Stimulated activated CD4-positive, alpha-beta T cell treated with anti-CD3 and anti-CD28 coated beads, Interleukin-12 subunit alpha, Interleukin-12 subunit beta, amount 100 ng/mL, for 24 hours (primary cell): ENCODE measurements around the gene KCNAB1.
A peak's percentile ranks its signal among the peaks of the same experiment; 100 is the strongest.
"Not testable (repeated sequence)": the region's sequence is repeated elsewhere in the genome, so short reads cannot be mapped to it uniquely, and the experiment has no call there.

Source experiments
- DNase-seq, 2 experiments: peaks; one replicate each; pipeline ENCODE4 v3.0.0-alpha.2; 2020; ENCODE audit warnings: low read depth in 2 of 2

KCNAB1 gene

GRCh38 chr3:156137397-156137796, 17.0 kb downstream of the KCNAB1 start:
- not testable (repeated sequence) for DNase-seq

GRCh38 chr3:156140001-156140595, 19.7 kb downstream of the KCNAB1 start:
- no peak for DNase-seq

- DNase-seq = no peak
These were observed 22.3 kb downstream of the KCNAB1 start for GRCh38 chr3:156142702-156143101.

GRCh38 chr3:156143136-156143535, 22.8 kb downstream of the KCNAB1 start:
- DNase-seq = no peak

GRCh38 chr3:156144060-156144459, 23.7 kb downstream of the KCNAB1 start:
- DNase-seq = no peak

GRCh38 chr3:156145866-156146265, 25.5 kb downstream of the KCNAB1 start:
- no peak for DNase-seq

- DNase-seq = no peak
These were observed 28.1 kb downstream of the KCNAB1 start for GRCh38 chr3:156148345-156148945.

GRCh38 chr3:156148946-156149381, 28.6 kb downstream of the KCNAB1 start:
- DNase-seq = no peak

- no peak for DNase-seq
These were observed 29.5 kb downstream of the KCNAB1 start for GRCh38 chr3:156149876-156150275.

GRCh38 chr3:156150434-156151066, 30.2 kb downstream of the KCNAB1 start:
- no peak for DNase-seq

- peak; percentile 10 to 26 for DNase-seq
These were observed 31.5 kb downstream of the KCNAB1 start for GRCh38 chr3:156151824-156152428.

- DNase-seq = no peak
These were observed 38.4 kb downstream of the KCNAB1 start for GRCh38 chr3:156158656-156159295.

GRCh38 chr3:156160647-156161046, 40.3 kb downstream of the KCNAB1 start:
- DNase-seq = no peak

GRCh38 chr3:156161172-156161571, 40.8 kb downstream of the KCNAB1 start:
- no peak for DNase-seq

GRCh38 chr3:156163848-156164247, 43.5 kb downstream of the KCNAB1 start:
- no peak for DNase-seq

- DNase-seq = no peak
These were observed 46.4 kb downstream of the KCNAB1 start for GRCh38 chr3:156166808-156167207.

GRCh38 chr3:156170571-156170970, 50.2 kb downstream of the KCNAB1 start:
- no peak for DNase-seq

GRCh38 chr3:156171281-156172267, 51.2 kb downstream of the KCNAB1 start:
- DNase-seq = no peak

- DNase-seq = no peak
These were observed 52.2 kb downstream of the KCNAB1 start for GRCh38 chr3:156172536-156172935.

GRCh38 chr3:156174229-156174847, 54.0 kb downstream of the KCNAB1 start:
- no peak for DNase-seq

- no peak for DNase-seq
These were observed 55.2 kb downstream of the KCNAB1 start for GRCh38 chr3:156175570-156175969.
